Non-pigmented ciliary epithelial cell (primary cell): ENCODE results near the gene MLN.

Source experiments
- DNase-seq: peaks from one replicate; pipeline ENCODE4 v3.0.0-alpha.2; 2010; ENCODE audit warnings: low read depth

MLN gene, protein sequence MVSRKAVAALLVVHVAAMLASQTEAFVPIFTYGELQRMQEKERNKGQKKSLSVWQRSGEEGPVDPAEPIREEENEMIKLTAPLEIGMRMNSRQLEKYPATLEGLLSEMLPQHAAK

DNA sequence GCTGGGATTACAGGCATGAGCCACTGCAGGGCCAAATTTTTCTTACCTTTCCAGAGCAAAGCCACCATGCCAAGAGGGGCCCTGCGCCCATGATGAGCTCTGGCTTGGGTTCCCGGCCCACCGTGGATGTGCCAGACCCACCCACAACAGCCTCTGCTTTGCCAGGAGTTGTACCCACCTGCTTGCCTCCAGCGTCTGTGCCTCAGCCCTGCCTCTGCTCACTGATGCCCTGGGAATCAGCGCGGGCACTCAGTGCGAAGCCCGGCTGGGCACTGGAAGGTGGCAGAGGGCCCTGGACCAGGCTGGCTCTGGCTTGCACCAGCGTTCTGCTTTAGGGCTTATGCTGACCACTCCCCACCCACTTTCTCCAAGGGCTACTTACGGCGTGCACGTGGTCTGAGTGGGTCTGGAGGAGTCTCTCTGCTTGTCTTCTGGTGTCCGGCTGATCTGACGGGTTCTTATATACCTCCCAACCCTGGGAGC lies at the start of gene MLN:
MLN (minus strand) TSS at position 433 of the 483 bp plus-strand sequence. CDS start 2,840 bp downstream, outside the sequence.
- no peak for DNase-seq

DNA sequence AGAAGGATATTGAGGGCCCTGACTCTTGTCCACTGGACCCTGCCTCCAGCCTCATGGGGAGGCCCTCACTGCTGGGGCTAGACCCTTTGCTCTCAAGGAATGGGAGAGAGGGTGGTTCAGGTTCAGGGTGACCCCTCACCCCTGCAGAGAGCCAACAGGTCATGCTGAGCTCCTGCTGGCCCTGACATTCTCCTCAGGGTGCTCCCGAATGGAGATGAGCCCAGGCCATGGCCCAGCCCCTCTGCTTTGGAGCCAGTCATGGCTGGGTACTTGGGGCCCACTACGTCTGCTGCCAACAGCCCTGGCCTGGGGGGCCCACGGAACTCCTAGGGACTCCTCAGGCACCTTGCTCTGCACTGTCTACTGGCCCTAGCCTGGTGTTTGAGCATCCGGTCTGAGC lies 49.2 kb upstream of the MLN start:
- no peak for DNase-seq

DNA sequence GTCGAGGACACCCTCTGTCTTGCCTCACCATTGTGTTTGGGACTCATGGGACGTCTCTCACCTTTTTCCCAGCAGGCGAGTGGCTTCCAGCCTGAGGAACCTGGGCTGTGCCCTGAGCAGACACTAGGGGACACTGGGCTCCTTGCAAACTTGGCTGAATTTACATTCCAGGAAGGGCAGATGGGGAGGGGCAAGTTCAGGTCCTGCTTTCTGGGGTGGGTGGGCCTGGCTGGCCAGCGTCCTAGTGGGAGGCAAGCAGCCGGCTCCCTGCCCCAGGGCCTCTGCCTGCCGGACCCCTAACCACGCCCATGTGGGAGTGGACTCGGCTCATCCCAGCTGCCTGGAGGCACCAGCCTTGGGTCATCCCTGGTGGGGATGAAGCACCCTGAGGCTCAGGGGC lies 48.2 kb upstream of the MLN start:
- no peak for DNase-seq

DNA sequence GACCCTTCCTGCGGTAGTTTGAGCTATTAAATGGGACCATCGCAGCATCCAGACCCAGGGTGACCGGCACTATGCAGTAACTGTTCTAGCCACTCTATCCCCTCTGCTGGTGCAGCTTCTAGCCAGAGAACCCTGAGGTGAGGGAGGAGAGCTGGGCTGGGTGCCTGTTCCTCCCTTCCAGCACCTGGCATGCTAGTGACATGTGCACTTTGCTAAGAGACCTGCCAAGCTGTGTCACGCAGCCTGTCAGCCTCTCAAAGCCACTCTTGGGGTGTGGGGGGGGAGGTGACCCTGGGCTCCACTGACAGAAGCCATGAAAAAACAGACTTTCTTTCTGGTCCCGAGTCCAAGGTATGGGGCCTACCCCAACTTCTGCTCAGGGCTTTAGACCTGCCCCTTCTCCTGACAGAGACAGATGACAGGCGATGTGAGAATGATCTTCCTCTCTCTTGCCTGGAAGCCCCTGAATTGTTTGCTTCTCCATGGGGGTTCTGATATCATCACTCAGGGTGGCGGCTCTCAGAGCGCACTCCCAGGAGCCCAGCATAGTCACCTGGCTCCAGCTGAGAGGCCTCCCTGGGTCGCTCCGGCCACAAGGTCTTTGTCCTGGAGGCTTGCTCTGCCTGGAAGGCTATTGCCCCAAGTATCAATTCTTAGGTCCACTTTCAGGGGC lies 47.2 kb upstream of the MLN start:
- DNase-seq, result no peak

DNA sequence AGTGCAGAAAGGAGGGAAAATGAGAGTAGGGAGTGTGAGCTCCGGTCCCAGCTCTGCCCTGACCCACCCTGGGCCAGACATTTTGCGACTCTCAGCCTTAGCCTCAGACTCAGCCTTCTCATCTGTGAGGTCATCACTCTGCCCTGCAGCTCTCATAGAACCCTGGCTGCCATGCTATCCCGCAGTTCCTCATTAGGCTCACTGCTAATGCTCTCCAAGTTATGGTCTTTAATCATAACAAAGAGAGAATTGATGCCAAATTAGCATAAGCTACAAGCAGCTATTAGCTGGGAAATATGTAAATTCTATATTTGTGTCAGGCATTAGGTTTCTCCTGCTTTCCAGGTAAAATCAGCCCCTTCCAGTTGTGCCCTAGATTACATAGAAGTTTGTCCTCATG lies 46.5 kb upstream of the MLN start:
- no peak for DNase-seq

DNA sequence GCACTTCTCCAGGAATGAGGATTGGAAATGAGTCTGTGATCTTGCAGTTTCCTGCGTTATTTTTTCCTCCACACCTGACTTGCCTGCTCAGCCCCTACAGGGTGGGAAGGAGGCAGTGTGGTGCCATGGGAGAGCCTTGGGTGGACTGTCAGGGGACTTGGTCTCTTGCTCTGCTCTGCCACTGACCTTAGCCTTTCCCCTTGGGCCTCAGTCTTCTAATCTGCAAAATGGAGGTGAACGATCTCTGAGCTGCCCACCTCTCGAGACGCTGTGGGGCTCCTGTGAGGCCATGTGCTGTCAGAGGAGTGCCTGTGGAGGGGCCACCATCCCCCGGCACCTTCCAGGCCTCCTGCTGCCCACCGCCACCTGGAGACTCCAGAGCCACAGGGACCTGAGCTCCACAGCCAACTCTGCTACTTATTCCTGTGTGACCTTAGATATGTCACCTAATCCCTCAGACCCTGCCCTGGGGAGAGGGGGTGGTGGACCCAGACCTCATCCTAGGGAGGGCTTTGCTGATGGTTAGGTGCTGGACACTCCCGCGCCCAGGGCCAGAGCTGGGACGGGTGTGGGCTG lies 45.8 kb upstream of the MLN start:
- no peak for DNase-seq

DNA sequence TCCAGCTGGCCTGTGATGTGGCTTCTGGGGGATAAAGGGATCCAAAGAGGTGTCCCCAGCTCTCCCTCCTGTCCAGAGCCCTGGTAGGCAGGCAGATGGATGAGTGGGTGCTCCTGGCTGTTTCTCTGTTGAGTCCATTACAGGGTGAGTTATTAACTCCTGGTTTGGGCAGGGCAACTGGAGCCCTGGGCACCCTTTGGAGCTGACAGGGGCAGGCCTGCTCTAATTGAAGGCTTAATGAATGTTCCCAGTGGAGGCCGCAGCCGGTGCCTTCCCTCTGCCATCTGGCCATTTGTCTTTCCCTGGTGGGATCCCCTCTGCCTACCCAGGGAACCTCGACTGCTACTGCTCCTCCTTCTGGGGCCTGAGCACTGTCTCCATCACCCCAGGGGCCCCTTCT lies 44.7 kb upstream of the MLN start:
- no peak for DNase-seq

DNA sequence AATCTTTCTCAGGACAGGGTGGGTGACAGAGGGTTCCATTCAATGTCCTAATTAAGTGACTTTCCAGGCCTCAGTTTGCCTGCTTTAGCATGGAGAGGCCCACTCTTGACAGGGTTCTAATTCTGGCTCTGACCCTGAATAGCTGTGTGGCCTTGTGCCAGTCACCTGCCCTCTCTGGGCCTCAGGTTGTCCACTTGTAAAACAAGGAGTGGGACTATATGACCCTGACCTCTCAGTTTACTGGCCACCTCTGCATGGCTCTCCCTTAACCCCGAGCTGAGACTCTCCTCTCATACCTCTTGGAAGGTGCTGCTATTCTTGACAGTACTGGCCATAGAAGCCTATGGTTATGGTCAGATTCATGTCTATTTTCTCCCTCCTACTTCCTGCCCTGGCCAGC lies 44.1 kb upstream of the MLN start:
- no peak for DNase-seq

DNA sequence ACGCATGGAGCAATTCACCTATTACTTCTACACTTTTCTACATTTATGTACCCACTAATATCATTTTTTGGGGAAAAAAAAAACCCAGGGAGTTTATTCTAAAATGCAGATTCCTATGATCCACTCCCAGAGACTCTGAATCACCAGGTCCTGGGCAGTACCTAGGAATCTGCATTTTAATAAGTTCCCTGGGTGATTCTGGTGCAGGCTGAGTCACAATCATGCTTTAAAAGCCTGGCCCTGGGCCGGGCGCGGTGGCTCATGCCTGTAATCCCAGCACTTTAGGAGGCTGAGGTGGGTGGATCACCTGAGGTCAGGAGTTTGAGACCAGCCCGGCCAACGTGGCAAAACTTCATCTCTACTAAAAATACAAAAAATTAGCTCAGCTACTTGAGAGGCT lies 43.3 kb upstream of the MLN start:
- DNase-seq, result no peak

DNA sequence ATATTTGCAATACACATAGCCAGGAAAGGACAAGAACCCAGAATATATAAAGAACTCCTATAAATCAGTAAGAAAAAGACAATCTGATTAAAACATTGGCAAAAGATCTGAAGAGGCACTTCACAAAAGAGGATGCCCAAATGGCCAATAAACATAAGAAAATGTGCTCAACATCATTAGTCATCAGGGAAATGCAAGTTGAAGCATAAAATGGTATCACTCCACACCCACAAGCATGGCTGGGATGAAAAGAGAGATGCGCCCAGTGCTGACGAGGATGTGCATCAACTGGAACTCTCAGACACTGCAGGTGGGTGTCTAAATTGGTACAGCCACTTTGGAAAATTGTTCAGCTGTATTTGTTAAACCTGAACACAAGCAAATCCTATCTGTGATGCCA lies 42.4 kb upstream of the MLN start:
- DNase-seq, result no peak

DNA sequence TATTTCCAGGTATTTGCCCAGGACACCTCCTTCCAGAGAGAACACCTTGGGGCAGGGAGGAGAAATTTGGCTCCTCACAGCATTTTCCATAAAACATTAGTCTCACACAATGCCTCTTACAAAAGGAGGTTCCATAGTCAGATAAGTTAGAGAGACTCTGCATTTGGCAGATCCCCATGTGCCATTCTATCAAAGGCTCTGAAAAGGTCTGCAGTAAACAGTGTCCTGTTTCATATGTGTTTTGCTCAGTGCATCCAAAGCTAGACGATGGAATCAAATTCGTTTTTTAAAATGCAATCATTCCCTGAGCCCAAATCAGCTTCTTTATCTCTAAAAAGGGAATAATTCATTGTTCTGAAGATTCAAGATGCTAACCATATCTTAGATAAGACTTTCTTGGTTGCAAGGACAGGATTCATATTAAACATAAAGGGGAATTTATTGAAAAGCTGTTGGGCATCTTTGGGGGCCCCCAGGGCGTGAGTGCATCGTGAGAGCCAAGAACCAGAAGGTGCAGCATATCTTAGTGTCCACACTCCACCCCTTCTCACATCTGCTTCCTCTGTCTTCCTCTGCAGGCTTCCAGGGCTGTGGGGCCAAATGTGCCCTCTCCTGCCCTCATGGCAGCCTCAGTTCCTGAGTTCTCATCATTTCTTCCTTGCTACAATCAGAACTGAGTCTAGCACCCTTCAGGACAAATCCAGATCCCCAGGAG lies 41.4 kb upstream of the MLN start:
- DNase-seq, result no peak

DNA sequence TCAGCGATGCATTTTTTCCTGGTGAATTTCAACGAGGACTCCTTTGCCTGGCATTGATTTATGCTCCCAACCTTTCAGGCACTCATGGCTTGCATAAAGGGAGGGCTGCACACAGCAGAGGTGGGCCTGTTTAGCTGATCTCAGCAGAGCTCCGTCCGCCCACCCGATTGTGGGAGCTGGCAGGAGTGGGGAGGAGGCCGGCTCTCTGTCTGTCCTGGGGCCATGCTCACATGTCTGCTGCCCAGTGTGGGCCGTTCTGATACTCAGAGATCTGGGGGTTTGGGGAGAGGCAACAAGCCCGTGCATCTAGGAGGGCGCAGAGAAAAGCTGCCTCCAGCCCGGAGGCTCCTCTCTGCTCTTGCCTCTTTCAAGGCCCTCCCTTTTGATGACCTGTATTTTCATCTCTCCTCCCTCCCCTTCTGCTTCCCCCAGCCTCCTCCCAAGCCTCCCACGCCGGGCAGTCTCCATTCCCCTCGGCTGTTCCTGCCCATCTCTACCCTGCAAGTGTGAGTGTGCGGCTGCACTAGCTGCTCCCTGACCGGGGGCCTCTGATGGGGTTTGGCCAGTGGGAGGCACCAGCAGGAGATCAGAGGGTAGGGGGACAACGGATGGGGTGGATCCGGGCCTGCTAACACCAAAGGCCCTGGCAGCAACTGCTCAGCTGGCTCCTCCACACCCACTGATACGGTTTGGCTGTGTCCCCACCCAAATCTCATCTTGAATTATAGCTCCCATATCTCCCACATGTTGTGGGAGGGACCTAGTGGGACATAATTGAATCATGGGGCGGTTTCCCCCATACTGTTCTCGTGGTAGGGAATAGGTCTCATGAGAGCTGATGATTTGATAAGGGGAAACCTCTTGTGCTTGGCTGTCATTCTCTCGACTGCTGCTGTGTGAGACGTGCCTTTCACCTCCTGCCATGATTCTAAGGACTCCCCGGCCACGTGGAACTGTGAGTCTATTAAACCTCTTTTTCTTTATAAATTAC lies 39.6 kb upstream of the MLN start:
- no peak for DNase-seq

DNA sequence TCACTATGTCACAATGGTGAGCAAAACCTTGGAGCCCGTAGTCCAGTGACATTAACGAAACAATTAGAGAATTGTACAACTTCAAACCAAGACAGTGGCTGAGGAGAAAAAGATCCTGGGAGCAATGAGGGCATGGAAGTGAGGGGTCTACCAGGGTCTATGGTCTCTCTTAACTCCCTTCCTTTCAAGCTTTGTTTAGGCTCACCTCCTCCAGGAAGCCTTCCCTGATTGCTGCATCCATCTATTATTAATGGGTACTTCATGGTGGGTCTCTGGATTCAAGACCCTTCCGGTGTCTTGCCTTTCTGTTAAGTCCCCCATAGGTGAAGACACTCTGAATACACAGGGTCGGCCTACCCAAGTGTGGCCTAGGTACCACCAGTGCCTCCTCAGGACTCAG lies 38.1 kb upstream of the MLN start:
- DNase-seq, result no peak

DNA sequence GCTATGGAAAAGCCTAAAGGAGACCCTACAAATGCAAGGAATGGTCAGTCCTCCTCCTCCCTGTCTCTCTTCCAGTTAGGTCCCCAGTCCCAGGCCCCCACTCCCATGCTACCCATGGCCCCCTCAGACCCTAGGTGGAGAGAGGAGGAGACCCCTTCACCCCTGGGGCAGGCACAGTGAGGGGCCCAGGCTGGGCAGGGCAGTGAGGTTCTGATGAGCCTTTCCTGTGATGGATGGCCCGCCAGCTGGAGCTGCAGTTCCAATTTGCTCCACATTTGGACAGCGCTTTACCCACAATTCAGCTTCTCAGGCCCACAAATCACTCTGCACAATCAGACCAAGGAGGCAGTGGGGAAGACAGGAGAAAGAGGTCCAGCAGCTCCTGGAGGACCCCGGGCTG lies 37.3 kb upstream of the MLN start:
- DNase-seq, result no peak

DNA sequence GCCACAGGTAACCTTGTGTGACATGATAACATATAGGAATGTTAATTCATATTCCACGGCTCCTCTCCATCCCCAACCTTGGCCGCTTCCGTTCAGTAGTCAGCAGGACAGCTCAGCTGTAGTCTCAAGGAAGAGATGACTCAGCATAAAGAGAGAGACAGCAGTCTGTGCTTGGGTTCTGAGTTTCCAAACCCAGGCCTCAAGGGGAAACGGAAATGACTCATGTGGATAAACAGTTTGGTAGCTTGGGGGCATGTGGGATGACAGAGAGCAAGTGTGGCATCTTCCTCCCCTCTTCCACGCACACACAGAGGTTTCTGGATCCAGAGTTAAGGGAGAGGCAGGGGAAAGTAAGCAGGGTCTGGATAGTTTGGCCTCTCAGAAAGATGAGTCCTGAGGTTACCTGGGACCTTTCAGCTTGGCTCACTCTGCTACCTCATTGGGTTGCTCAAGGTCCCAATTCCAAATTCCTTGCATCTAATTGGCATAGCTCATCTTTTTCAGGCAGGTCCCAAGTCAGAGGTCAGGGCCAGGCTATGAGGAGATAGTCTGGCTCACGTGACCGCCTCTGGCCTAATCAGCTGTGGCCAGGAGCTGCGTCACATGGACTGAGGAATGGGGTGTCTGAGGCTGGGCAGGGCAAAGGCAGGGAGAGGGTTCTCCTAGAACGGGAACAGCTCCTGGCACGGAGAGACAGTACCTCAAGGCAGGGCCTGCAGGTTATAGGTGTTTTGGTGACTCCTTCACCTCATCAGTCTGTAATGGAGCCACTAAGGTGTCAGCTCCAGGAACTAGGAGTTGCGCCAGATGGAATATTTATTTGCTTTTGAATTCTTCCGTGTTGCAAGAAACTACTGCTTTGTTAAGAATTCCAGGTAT lies 36.5 kb upstream of the MLN start:
- DNase-seq, result peak; percentile 91

DNA sequence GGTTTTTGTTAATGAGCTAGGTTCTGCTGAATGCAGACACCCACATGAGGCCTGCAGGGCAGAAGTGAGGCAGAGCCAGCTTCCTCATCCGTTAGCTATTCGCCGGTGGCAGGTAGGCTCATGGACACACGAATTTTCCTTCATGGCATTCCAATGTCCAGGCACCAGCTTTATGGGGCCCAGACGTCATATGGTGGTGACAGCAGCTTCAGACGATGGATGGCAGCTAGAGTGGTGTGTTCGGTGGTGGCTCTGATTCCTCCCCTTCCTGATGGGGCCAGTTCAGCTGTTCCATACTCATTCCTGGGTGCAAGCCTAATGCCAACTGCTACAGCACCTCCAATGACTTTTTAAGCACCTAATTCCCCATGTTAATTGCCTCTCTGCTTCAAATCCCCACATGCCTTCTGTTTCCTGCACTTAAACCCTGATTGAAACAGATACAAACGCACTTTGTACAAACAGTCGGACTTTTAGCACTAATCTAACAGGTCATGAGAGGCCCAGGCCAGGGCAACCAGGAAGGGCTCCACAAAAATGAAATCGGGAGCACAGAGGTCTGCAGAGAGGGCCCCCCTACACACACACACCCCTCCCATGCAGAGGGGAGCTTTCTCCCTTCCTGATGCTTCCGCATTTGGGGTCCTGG lies 35.7 kb upstream of the MLN start:
- DNase-seq, result no peak

DNA sequence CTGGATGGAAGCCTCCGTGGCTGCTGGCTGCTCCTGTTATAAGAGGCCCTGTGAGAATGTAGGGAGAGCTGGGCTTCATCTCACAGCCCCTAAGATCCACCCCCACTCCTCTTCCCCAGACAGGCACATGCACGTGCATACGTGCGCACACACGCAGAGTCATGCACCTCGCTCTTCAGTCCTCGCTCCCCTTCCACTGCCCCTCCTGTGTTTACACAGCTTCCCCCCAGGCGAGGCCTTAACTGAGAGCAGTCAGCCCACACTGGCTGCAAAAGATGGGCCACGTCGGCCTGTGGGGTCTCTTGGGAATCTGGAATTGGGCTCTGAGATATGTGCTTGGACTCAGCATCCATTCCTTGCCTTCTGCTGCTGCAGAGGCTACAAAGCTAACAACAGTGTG lies 35.2 kb upstream of the MLN start:
- DNase-seq, result no peak

DNA sequence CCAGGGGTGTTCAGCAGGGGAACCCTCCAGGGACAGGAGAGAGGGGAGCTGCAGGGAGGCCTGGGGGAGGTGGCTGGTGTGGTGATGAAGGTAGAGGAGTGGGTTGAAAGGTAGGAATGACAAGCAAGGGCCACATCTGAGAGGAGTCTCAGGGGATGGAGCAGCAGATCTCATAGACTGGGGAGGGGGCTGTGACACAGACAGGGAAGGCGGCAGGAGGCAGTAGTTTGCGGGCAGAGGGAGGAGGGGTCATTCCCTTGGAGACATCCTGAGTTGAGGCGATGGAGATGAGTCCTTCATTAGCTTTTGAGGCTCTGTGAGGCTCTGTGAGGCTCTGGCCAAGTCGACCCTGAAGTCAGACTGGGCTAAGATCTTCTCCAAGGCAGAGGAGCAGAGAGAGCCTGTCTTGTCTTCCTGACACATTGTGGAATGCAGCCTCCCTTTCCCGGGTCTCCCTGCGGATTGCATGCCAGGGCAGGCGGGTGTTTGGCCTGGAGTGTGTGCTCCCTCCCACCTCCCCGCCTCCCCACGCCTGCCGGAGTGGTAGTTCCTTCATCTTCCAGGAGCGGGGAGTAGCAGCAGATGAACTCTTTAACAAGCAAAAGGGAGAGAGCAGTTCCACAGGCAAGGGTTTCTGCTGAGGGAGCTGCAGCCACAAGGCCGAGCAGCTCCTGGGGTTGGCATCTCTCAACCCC lies 34.3 kb upstream of the MLN start:
- DNase-seq, result no peak

DNA sequence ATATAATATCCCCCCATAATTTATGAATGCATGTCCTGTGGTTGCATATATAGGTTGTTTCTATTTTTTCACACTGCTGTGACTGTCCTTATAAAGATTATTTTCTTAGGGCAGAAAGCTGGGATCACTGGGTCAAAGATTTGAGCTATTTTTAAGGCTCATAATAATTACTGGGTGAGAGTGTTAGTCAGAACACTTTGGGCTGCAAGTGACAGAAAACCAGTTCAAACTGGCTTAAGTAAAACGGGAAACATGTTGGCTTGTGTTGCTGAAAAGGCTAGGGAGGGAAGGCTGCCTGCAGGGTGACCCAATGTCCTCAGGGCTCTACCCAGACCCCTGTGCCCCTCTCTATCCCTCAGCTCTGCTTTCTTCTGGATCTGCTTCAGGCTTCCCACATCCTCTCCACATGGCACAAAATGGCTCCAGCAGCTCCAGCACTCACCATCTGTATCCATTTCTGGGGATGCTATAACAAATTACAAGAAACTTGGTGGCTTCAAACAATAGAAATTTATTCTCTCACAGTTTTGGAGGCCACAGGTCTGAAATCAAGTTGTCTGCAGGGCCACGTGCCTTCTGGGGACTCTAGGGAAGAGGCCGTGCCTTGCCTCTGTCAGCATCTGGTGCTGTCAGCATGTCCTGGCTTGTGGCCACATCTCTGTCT lies 33.1 kb upstream of the MLN start:
- DNase-seq, result no peak
